Measurements from ENCODE around the gene ZNF500.
"Not testable (repeated sequence)": the region's sequence is repeated elsewhere in the genome, so short reads cannot be mapped to it uniquely, and the experiment has no call there.

Gene ZNF500

GRCh38 chr16:4746991-4747574 is 19.9 kb downstream of the ZNF500 start:
- no peak for TF ChIP-seq CTCF (conservative IDR thresholded peaks at IDR 0.05)
- no peak overlapping the region for H3K27ac ChIP-seq

- no peak overlapping the region for H3K27ac ChIP-seq
- TF ChIP-seq CTCF (conservative IDR thresholded peaks at IDR 0.05): no peak
Measured at GRCh38 chr16:4746215-4746614, 20.7 kb downstream of the ZNF500 start.

DNA sequence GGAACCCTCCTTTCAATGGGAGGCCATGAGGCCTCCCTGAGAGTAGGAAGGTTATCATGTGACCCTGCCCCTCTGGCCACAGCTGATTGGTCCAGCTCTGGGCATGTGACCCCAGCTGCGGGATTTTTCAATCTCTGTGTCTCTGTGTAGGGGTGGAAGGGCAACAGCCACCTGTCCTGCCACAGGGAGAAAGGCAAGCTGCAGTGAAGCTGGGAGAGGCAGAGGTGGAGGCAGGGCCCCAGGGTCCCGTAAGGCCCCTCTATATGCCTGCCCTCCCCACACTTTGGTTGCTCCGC is 21.7 kb downstream of the ZNF500 start:
- TF ChIP-seq CTCF (conservative IDR thresholded peaks at IDR 0.05): no peak
- H3K27ac ChIP-seq: no peak overlapping the region

- no peak for TF ChIP-seq CTCF (conservative IDR thresholded peaks at IDR 0.05)
- H3K27ac ChIP-seq: no peak overlapping the region
Measured at GRCh38 chr16:4744555-4745273, 22.2 kb downstream of the ZNF500 start.

DNA sequence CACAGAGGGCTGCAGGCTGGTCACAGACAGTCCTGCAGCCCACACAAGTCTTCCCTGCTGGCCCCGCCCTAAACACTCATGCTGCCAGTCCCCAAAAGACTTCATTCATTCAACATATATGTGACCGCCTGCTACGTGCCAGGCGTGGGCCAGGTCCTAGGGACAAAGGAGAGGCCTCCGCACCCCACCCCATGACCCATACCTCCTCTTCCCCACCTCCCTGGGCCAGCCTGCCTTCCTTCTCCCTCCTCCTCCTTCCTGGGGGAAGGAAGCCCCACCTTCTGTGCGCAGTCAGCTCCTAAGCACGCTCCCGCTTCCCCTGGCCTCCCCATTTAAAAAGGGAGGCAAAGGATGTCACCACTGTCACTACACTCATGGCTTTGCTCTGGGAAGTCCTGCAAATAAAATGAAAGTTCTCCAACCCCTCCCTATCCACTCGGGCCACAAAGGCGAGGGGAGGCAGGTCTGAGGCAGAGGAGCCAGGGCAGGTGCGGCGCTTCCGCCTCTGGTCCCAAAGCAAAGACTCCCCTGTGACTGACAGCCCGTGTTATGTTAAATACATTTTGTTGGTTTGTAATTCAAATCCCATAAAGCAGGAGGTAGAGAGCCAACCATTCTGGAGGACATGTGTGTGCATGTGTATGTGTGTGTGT is 23.6 kb downstream of the ZNF500 start:
- no peak for TF ChIP-seq CTCF (conservative IDR thresholded peaks at IDR 0.05)
- no peak overlapping the region for H3K27ac ChIP-seq

DNA sequence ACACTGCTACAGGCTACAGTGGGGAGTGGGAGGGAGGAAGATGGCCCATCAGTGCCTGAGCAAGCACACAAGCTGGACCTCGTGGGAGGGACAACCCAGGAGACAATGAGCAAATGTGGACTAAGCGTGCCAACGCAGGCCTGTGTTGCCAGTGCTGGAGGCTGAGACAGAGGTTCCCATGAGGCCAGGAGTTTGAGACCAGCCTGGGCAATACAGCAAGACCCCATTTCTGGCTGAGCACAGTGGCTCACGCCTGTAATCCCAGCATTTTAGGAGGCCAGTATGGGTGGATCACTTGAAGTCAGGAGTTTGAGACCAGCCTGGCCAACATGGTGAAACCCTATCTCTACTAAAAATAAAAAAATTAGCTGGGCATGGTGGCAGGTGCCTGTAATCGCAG is 28.6 kb downstream of the ZNF500 start:
- not testable (repeated sequence) for H3K27ac ChIP-seq

- H3K27ac ChIP-seq: no peak overlapping the region
- TF ChIP-seq CTCF (conservative IDR thresholded peaks at IDR 0.05): no peak
Measured at GRCh38 chr16:4737545-4737944, 29.4 kb downstream of the ZNF500 start.

DNA sequence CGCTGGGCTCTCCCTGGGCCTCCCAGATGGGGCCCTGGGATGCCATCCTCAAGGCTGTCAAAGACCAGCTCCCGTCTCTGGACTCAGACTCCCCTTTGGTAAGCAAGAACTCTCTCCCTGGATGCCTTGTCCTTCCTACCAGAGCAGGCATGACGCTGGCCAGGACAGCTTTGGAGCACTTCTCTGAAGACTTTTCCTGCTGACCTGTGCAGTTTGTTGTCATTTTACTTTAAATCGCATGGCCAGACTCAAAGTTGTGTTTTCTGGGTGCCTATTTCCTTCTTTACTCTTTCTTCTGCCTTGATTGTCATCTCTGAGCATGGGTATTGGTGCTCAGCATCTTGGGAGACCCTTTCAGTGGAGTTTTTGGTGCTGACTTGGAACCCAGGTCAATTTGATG is 30.4 kb downstream of the ZNF500 start:
- no peak for TF ChIP-seq CTCF (conservative IDR thresholded peaks at IDR 0.05)
- no peak overlapping the region for H3K27ac ChIP-seq
